Kasumi-1 (cell line): ENCODE data around the gene ZFAND6.
"Not testable (repeated sequence)": the region's sequence is repeated elsewhere in the genome, so short reads cannot be mapped to it uniquely, and the experiment has no call there.

Experiments
- DNase-seq, 2 experiments: peaks; one replicate each; lab custom pipeline; 2025; lab: John Stamatoyannopoulos, UW

ZFAND6 gene

GRCh38 chr15:80099241-80099640 is 39.8 kb downstream of the ZFAND6 start:
- DNase-seq = no peak

GRCh38 chr15:80099662-80100061 is 40.2 kb downstream of the ZFAND6 start:
- not testable (repeated sequence) for DNase-seq

DNA sequence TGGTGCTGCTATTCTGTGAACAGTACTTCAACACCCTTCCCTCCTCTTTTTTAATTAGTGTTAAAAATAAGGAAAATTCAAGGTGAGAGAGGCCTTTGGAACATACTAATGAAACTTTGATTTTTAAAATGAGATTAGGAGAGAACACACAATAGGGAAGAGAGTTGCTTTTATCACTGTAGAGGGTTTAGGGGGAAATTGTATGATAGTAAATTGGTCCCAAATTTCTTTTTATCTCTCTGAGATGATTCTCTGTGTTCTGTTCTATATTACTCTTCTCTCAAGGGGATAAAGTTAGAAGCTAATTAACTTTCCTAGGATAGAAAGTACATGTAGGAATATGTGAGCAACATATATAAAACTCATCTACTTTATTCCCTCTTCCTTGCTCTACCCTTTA is 40.8 kb downstream of the ZFAND6 start:
- DNase-seq = no peak

GRCh38 chr15:80105193-80105592 is 45.7 kb downstream of the ZFAND6 start:
- DNase-seq = no peak

DNA sequence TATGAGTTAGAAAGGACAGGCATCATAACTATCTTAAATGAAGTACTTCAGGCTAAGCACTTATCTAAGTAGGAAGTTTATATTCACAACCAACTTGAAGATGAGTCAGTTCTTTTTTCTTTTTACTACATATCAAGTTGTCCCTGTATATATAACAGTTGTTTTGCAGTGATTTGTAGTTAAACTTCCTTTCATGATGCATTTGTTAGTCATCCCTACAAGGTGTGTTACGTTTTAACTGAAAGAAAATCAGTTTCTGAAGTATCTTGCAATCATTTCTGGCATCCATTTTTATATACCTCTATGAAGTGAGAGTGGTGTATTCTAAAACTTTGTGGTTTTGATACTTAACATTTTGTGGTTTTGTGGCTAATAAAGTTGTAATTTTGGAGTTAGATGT is 46.1 kb downstream of the ZFAND6 start:
- no peak for DNase-seq

- no peak for DNase-seq
These were observed 46.6 kb downstream of the ZFAND6 start for GRCh38 chr15:80106051-80106450.

DNA sequence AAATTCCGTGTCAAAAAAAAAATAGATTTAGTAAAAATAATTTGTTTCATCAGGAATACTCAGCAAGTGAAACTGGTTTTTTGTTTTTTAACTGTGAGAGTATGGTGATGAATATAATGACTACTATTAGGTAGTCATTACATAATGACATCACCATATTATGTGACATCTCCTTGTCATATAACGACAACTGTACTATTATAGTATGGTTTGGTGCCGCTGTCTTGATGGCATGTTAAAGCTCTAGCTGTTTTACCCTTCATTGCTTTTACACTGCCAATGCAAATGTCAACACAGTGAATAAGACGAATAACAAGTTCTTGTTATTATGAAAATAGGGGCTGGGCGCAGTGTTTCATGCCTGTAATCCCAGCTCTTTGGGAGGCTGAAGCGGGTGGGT is 47.7 kb downstream of the ZFAND6 start:
- DNase-seq = no peak

DNA sequence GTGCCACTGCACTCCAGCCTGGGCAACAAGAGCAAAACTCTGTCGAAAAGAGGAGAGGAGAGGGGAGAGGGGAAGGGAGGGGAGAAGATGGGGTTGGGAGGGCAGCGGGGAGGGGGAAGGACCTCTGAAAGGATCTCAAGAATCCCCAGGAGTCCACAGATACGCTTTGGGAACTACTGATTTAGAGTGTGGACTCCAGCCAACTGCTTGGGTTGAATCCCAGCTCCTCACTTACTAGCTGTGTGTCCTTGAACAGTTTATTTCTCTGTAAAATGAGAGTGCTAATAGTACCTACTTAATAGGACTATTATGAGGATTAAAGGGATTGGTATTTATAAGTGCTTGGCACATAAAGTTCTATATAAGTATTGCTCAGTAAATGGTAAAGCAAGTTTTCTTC is 48.3 kb downstream of the ZFAND6 start:
- DNase-seq = no peak

- peak in 1 of 2 experiments; percentile 15 for DNase-seq
These were observed 49.9 kb downstream of the ZFAND6 start for GRCh38 chr15:80109388-80109787.

DNA sequence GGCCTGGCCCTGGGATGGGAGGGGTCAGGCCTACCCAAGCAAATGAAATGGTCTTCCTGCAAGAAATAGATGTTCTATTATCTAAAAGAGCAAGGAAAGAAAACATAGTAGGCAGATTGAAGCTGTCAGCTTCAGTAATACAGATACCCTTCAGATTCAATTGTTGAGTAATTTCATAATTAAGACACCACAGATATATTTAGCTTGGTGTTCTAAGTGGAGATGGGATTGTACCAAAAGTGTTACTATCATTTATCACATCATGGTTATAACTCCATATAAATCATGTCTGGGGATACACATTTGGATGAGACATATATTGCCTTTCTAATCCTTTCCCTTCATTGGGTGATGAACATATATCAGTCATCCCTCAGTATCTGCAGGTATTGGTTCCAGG is 51.4 kb downstream of the ZFAND6 start:
- DNase-seq = no peak

DNA sequence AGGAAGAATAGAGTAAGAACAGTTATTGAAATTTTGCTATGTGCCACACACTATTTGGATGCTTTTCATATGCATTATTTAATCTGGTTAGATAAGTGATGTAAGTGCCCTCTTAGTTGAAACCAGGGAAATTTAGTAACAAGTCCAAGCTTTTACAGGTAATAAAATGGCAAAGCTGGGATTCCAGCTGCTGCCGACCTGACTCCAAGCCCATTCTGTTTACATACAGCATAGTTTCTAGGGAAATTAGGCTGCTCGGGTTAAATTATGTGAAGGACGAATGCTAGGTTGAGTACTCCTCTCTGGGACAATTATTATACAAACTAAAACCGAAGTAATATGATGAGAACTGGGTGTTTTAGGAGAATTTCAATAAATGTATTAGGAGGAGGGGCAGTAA is 54.6 kb downstream of the ZFAND6 start:
- DNase-seq = no peak

DNA sequence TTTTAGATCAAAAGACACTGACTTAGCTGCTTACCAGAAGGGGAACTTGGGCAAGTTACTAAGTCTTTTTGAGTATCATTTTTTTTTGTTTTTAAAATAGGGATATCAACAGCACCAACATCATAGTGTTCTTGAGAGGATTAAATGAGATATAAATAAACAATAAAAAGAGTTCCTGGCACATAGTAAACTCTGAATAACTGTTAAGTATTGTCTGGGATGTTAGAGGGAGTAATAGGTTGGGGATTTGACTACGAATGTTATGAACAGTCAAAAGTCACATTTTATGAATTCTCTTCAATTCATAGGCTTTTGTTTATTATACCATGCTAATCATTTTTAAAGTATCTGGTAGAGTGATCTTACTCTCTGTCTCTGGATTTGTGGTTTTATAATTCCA is 55.5 kb downstream of the ZFAND6 start:
- no peak for DNase-seq

- no peak for DNase-seq
These were observed 59.5 kb downstream of the ZFAND6 start for GRCh38 chr15:80118956-80119355.

GRCh38 chr15:80120636-80121035 is 61.2 kb downstream of the ZFAND6 start:
- DNase-seq = no peak

- no peak for DNase-seq
These were observed 62.1 kb downstream of the ZFAND6 start for GRCh38 chr15:80121546-80121945.

- DNase-seq = no peak
These were observed 63.6 kb downstream of the ZFAND6 start for GRCh38 chr15:80123034-80123433.

DNA sequence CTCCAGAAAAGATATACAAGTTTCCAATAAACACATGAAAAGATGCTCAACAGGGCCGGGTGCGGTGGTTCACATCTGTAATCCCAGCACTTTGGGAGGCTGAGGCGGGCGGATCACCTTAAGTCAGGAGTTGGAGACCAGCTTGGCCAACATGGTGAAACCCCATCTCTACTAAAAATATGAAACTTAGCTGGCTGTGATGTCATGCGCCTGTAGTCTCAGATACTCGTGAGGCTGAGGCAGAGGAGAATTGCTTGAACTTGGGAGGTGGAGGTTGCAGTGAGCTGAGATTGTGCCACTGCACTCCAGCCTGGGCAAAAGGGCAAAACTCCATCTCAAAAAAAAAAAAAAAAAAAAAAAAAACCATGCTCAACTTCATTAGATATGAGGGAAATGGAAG is 67.8 kb downstream of the ZFAND6 start:
- not testable (repeated sequence) for DNase-seq

GRCh38 chr15:80127911-80128310 is 68.4 kb downstream of the ZFAND6 start:
- no peak for DNase-seq

DNA sequence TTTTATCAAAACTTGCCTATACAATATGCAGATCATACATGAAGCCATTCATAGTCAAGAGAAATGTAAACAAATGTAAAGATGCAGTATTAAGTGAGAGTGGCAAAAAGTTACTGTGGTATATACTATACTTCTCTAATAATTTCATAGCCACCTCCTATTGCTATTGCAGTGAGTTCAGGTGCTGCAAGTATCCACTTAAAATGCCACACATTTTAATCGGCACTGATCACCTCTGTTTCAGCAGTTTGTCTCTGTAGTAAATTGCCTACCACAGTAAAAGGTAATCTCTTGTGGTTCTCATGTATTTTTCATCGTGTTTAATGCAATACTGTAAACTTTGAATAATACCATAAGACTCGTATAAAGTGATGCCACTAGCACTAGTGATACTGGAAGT is 72.9 kb downstream of the ZFAND6 start:
- DNase-seq = no peak

GRCh38 chr15:80136854-80137253 is 77.4 kb downstream of the ZFAND6 start:
- DNase-seq = no peak

GRCh38 chr15:80138961-80139360 is 79.5 kb downstream of the ZFAND6 start:
- no peak for DNase-seq

DNA sequence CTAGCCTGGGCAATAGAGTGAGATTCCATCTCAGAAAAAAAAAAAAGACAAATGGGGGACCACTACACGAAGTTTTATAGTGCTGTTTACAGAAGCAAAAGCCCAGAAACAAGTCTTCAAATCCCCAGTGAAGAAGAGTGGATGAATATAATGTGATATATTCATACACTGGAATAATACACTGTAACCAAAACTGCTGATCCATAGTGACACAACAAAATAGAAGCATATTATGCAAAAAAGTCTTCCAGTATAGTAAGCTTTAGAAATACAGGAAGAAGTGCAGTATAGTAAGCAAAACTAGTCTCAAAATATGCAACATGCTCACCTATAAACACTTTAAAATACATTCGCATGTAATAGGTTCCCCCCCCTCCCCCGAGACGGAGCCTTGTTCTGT is 81.4 kb downstream of the ZFAND6 start:
- no peak for DNase-seq

DNA sequence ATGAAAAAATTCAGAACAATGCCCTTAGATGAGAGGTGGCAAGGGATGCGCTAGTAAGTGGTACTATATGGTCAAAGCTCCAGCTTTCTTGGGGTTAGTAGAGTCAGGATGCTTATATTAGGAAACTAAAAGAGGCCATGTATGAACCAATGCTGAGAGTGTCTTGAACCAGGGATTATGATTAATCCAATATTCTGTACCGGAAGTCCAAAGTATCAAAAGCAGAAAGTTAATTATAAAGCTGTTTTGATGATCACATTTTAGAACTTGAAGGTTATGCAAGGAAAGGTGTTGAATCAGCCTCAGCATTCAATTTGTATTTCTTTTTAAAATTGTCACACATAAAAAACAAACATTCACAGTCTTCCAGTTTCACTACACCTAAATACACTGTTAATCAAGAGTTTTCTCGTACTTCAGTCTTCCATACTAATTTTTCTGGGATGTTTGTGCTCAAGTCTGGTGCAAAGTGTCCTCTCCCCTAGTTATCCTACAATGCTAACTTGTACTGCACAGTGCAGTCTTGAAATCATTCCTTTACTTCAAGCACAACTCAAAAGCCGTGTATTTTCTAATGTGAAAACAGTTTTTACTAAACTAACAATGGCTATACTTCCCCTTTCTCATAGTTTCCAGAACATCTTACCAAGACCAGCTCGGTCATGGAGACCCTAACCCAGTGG is 82.6 kb downstream of the ZFAND6 start:
- no peak for DNase-seq

DNA sequence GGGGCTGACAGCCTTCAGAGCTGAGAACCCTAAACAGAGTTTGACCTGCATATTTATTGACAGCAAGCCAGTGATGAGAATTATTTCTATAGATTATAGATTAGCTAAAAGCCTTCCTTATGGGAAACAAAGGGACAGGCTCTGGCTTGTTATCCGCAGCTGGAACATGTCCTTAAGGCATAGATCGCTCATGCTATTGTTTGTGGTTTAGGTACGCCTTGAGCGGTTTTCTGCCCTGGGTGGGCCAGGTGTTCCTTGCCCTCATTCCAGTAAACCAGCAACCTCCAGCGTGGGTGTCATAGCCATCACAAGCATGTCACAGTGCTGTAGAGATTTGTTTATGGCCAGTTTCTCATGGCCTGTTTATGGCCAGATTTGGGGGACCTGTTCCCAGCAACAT is 83.2 kb downstream of the ZFAND6 start:
- no peak for DNase-seq

- no peak for DNase-seq
These were observed 91.7 kb downstream of the ZFAND6 start for GRCh38 chr15:80151148-80151547.
